ENCODE results near the gene PLXNB1. TPM values are rescaled to one million over a fixed set of nuclear protein-coding genes. Genes with fewer than 3 reads are reported as not detected.
A peak's percentile ranks its signal among the peaks of the same experiment; 100 is the strongest.

Gene PLXNB1
- total RNA-seq = 1 to 10 TPM in 4 of 5 experiments, under 1 TPM in 1; 0.79 to 3.3 (median 2.7) TPM
- not detected for polyA plus RNA-seq
- total RNA-seq = 4.6 reads per million, percentile 22 among the genes with 10 or more reads in this experiment

GRCh38 chr3:48429960-48430707, at the start of gene PLXNB1:
Gene PLXNB1 (minus strand): TSS chr3:48430086. CDS start chr3:48424611, 5,475 bp downstream.
- peak within 1 kb of the TSS; percentile 67 to 90 (median 80) for H3K4me3 Mint-ChIP-seq
- ATAC-seq (peak; percentile 14), DNase-seq (peak in 3 of 9 donors; percentile 19 to 29 (median 25))
- CTCF ChIA-PET = interaction anchor here (0.7 to 7.8 kb wide), 2 partner anchors 30 to 156 kb away, joined by 3 to 115 read pairs; no protein-coding TSS in a partner anchor
- Histone ChIP-seq H3K27me3 (ENCODE audit: control insufficient read depth in 2 of 2, insufficient read depth in 2 of 2, low read length in 2 of 2) (no peaks in the 10 kb centered on the region), H3K27ac (ENCODE audit: low read depth, low read length) (peak within 1 kb of the TSS; percentile 41), H3K4me3 (ENCODE audit: low read length) (peak within 1 kb of the TSS; percentile 51), H3K36me3 (ENCODE audit: control insufficient read depth in 2 of 3, insufficient read depth in 3 of 3, low read length in 3 of 3) (peaks cover 0 to 34% (median 3%) of the 10 kb centered on the region in 3 experiments), H3K4me1 (ENCODE audit: control insufficient read depth in 2 of 2, insufficient read depth in 2 of 2, low read length in 2 of 2) (peaks cover 8 to 16% of the 10 kb centered on the region in 2 donors), H3K9me3 (ENCODE audit: control insufficient read depth in 2 of 3, low read length in 3 of 3) (no peaks in the 10 kb centered on the region)
- peaks cover 0 to 23% (median 5%) of the 10 kb centered on the region in 7 donors for H3K4me1 Mint-ChIP-seq
- POLR2A ChIA-PET = interaction anchor here (0.6 to 1.7 kb wide), 4 partner anchors 9 to 305 kb away, joined by 3 to 4 read pairs (median 4); partner anchors contain the start of genes ATRIP and ZNF589
- H3K36me3 Mint-ChIP-seq = peaks cover 0 to 12% (median 0%) of the 10 kb centered on the region in 5 donors
- peaks cover 0 to 30% (median 0%) of the 10 kb centered on the region in 5 donors for H3K27me3 Mint-ChIP-seq
- intact Hi-C loops (cut with micrococcal nuclease) = no loop called here
- peaks cover 0 to 2% (median 0%) of the 10 kb centered on the region in 11 donors for H3K9me3 Mint-ChIP-seq
- peak within 1 kb of the TSS in 7 of 9 donors; percentile 28 to 71 (median 55) for H3K27ac Mint-ChIP-seq

GRCh38 chr3:48478626-48479555, 49.0 kb upstream of the PLXNB1 start:
- ChIA-PET POLR2A (interaction anchor here (0.6 to 3.0 kb wide), 9 partner anchors 8 to 211 kb away, joined by 3 to 29 read pairs (median 5); partner anchors contain the start of genes CCDC51 and TMA7), CTCF (interaction anchor here (0.7 to 1.7 kb wide), 7 partner anchors 9 to 78 kb away, joined by 3 to 4 read pairs (median 3); no protein-coding TSS in a partner anchor)
- DNase-seq (peak; percentile 34 to 88 (median 84)), ATAC-seq (peak; percentile 88)
- no peaks in the 10 kb centered on the region for H3K27me3 ChIP-seq (ENCODE audit: control insufficient read depth in 2 of 2, insufficient read depth in 2 of 2, low read length in 2 of 2)
- Mint-ChIP-seq H3K36me3 (peaks cover 0 to 24% (median 0%) of the 10 kb centered on the region in 5 donors), H3K27me3 (no peaks in the 10 kb centered on the region), H3K4me3 (peak overlapping the region; percentile 72 to 100 (median 84)), H3K4me1 (peaks cover 27 to 55% (median 46%) of the 10 kb centered on the region in 7 donors), H3K27ac (peak overlapping the region; percentile 86 to 99 (median 98)), H3K9me3 (no peaks in the 10 kb centered on the region)
- intact Hi-C loops (cut with micrococcal nuclease) = loop anchor here (1.0 to 10.0 kb wide), 4 partner anchors 13 to 1816 kb away; partner anchors contain the start of genes CCDC51 (in 1 of the 2), HYAL3 (in 1 of the 2), IFRD2 (in 1 of the 2) and NAA80 (in 1 of the 2)
- peak overlapping the region; percentile 53 for H3K27ac ChIP-seq (ENCODE audit: low read depth, low read length)
- peak overlapping the region; percentile 50 for H3K4me3 ChIP-seq (ENCODE audit: low read length)
- H3K4me1 ChIP-seq (ENCODE audit: control insufficient read depth in 2 of 2, insufficient read depth in 2 of 2, low read length in 2 of 2) = peaks cover 25 to 33% of the 10 kb centered on the region in 2 donors
- no peaks in the 10 kb centered on the region for H3K9me3 ChIP-seq (ENCODE audit: control insufficient read depth in 2 of 3, low read length in 3 of 3)
- H3K36me3 ChIP-seq (ENCODE audit: control insufficient read depth in 2 of 3, insufficient read depth in 3 of 3, low read length in 3 of 3) = no peaks in the 10 kb centered on the region

GRCh38 chr3:48477959-48478520, 48.2 kb upstream of the PLXNB1 start:
- Mint-ChIP-seq H3K4me3 (peak overlapping the region in 6 of 10 donors; percentile 68 to 100 (median 82)), H3K4me1 (peaks cover 34 to 63% (median 54%) of the 10 kb centered on the region in 7 donors), H3K9me3 (no peaks in the 10 kb centered on the region), H3K27ac (peak overlapping the region; percentile 45 to 99 (median 98)), H3K36me3 (peaks cover 0 to 24% (median 0%) of the 10 kb centered on the region in 5 donors), H3K27me3 (peaks cover 0 to under 1% (median 0%) of the 10 kb centered on the region in 5 donors)
- H3K4me3 ChIP-seq (ENCODE audit: low read length) = peak overlapping the region; percentile 50
- ChIA-PET POLR2A (interaction anchor here (0.9 to 2.4 kb wide), 5 partner anchors 8 to 38 kb away, joined by 3 to 14 read pairs (median 5); partner anchors contain the start of genes ATRIP, CCDC51 and TMA7), CTCF (interaction anchor here (1.0 to 1.7 kb wide), 5 partner anchors 8 to 73 kb away, joined by 3 to 5 read pairs (median 4); no protein-coding TSS in a partner anchor)
- no peaks in the 10 kb centered on the region for H3K36me3 ChIP-seq (ENCODE audit: control insufficient read depth in 2 of 3, insufficient read depth in 3 of 3, low read length in 3 of 3)
- H3K4me1 ChIP-seq (ENCODE audit: control insufficient read depth in 2 of 2, insufficient read depth in 2 of 2, low read length in 2 of 2) = peaks cover 34 to 41% of the 10 kb centered on the region in 2 donors
- H3K27me3 ChIP-seq (ENCODE audit: control insufficient read depth in 2 of 2, insufficient read depth in 2 of 2, low read length in 2 of 2) = no peaks in the 10 kb centered on the region
- H3K27ac ChIP-seq (ENCODE audit: low read depth, low read length) = peak overlapping the region; percentile 57
- H3K9me3 ChIP-seq (ENCODE audit: control insufficient read depth in 2 of 3, low read length in 3 of 3) = no peaks in the 10 kb centered on the region
- intact Hi-C loops (cut with micrococcal nuclease) = loop anchor here in 1 of 2 donors (10.0 kb wide), 1 partner anchor 1817 kb away; the partner anchor contains the start of genes HYAL3, IFRD2 and NAA80
- no peak for DNase-seq
- ATAC-seq = no peak

- peak overlapping the region in 8 of 9 donors; percentile 31 to 99 (median 88) for H3K27ac Mint-ChIP-seq
- H3K9me3 ChIP-seq (ENCODE audit: control insufficient read depth in 2 of 3, low read length in 3 of 3) = no peaks in the 10 kb centered on the region
- H3K4me1 ChIP-seq (ENCODE audit: control insufficient read depth in 2 of 2, insufficient read depth in 2 of 2, low read length in 2 of 2) = peaks cover 39 to 41% of the 10 kb centered on the region in 2 donors
- H3K27ac ChIP-seq (ENCODE audit: low read depth, low read length) = peak overlapping the region; percentile 26
- H3K36me3 ChIP-seq (ENCODE audit: control insufficient read depth in 2 of 3, insufficient read depth in 3 of 3, low read length in 3 of 3) = no peaks in the 10 kb centered on the region
- H3K27me3 ChIP-seq (ENCODE audit: control insufficient read depth in 2 of 2, insufficient read depth in 2 of 2, low read length in 2 of 2) = no peaks in the 10 kb centered on the region
- peaks cover 0 to 28% (median 0%) of the 10 kb centered on the region in 5 donors for H3K36me3 Mint-ChIP-seq
- POLR2A ChIA-PET = interaction anchor here (1.1 to 2.4 kb wide), 3 partner anchors 10 to 30 kb away, joined by 4 to 14 read pairs (median 6); partner anchors contain the start of gene ATRIP
- H3K9me3 Mint-ChIP-seq = peaks cover 0 to 2% (median 0%) of the 10 kb centered on the region in 11 donors
- intact Hi-C loops (cut with micrococcal nuclease) = loop anchor here in 1 of 2 donors (10.0 kb wide), 1 partner anchor 1818 kb away; the partner anchor contains the start of genes HYAL3, IFRD2 and NAA80
- H3K4me3 ChIP-seq (ENCODE audit: low read length) = no peak overlapping the region
- CTCF ChIA-PET = interaction anchor here (0.7 to 1.6 kb wide), 3 partner anchors 19 to 40 kb away, joined by 3 to 5 read pairs (median 4); no protein-coding TSS in a partner anchor
- no peak for DNase-seq
- peaks cover 0 to 2% (median 0%) of the 10 kb centered on the region in 5 donors for H3K27me3 Mint-ChIP-seq
- H3K4me1 Mint-ChIP-seq = peaks cover 33 to 68% (median 59%) of the 10 kb centered on the region in 7 donors
- H3K4me3 Mint-ChIP-seq = peak overlapping the region in 1 of 10 donors; percentile 21
- ATAC-seq = no peak
Measured at GRCh38 chr3:48476426-48477053, 46.7 kb upstream of the PLXNB1 start.

GRCh38 chr3:48475188-48475587, 45.3 kb upstream of the PLXNB1 start:
- Mint-ChIP-seq H3K4me1 (peaks cover 33 to 75% (median 62%) of the 10 kb centered on the region in 7 donors), H3K36me3 (peaks cover 0 to 27% (median 0%) of the 10 kb centered on the region in 5 donors), H3K4me3 (peak overlapping the region in 2 of 10 donors; percentile 21 to 22), H3K27ac (peak overlapping the region; percentile 34 to 91 (median 78)), H3K9me3 (peaks cover 0 to 2% (median 0%) of the 10 kb centered on the region in 11 donors), H3K27me3 (peaks cover 0 to 2% (median 0%) of the 10 kb centered on the region in 5 donors)
- Histone ChIP-seq H3K27me3 (ENCODE audit: control insufficient read depth in 2 of 2, insufficient read depth in 2 of 2, low read length in 2 of 2) (no peaks in the 10 kb centered on the region), H3K36me3 (ENCODE audit: control insufficient read depth in 2 of 3, insufficient read depth in 3 of 3, low read length in 3 of 3) (peaks cover 0 to 2% (median 0%) of the 10 kb centered on the region in 3 experiments), H3K9me3 (ENCODE audit: control insufficient read depth in 2 of 3, low read length in 3 of 3) (no peaks in the 10 kb centered on the region), H3K27ac (ENCODE audit: low read depth, low read length) (peak overlapping the region; percentile 41), H3K4me1 (ENCODE audit: control insufficient read depth in 2 of 2, insufficient read depth in 2 of 2, low read length in 2 of 2) (peaks cover 46 to 50% of the 10 kb centered on the region in 2 donors), H3K4me3 (ENCODE audit: low read length) (no peak overlapping the region)
- CTCF ChIA-PET = interaction anchor here (1.6 kb wide), 1 partner anchor 18 kb away, joined by 3 read pairs; no protein-coding TSS in a partner anchor
- POLR2A ChIA-PET = interaction anchor here (1.1 to 3.9 kb wide), 3 partner anchors 10 to 32 kb away, joined by 3 to 28 read pairs (median 5); partner anchors contain the start of gene SHISA5
- DNase-seq (no peak), ATAC-seq (no peak)
- intact Hi-C loops (cut with micrococcal nuclease) = loop anchor here in 1 of 2 donors (10.0 kb wide), 1 partner anchor 1820 kb away; the partner anchor contains the start of genes HYAL3, IFRD2 and NAA80

Data from naive thymus-derived CD4-positive, alpha-beta T cell (primary cell).